H9 (cell line): ENCODE measurements around the gene WSCD1. TPM values are rescaled to one million over a fixed set of nuclear protein-coding genes. Genes with fewer than 3 reads are reported as not detected.

Source experiments
- DNase-seq: peaks from one replicate; pipeline ENCODE4 v3.0.0-alpha.2; 2017
- H2AFZ ChIP-seq: one replicate; pipeline ENCODE4 v1.6.1; 2013; ENCODE audit warnings: mild to moderate bottlenecking, low read length, control low read depth, moderate library complexity
- H2AK5ac ChIP-seq: 2 replicates; pipeline ENCODE4 v1.6.1; 2013; ENCODE audit warnings: low read length, control low read depth, mixed read lengths; ENCODE audit not compliant: insufficient read length
- H2BK120ac ChIP-seq: one replicate; pipeline ENCODE4 v1.6.1; 2013; ENCODE audit warnings: low read depth, mild to moderate bottlenecking, low read length, control low read depth, inconsistent platforms; ENCODE audit not compliant: poor library complexity, severe bottlenecking
- H2BK12ac ChIP-seq: 2 replicates; pipeline ENCODE4 v1.6.1; 2013; ENCODE audit warnings: low read length, control low read depth, mixed read lengths, low read depth; ENCODE audit not compliant: insufficient read length
- H2BK15ac ChIP-seq: 2 replicates; pipeline ENCODE4 v1.6.1; 2013; ENCODE audit warnings: low read depth, low read length, control low read depth
- H2BK20ac ChIP-seq: one replicate; pipeline ENCODE4 v1.6.1; 2013; ENCODE audit warnings: low read depth, mild to moderate bottlenecking, low read length, control low read depth, inconsistent platforms; ENCODE audit not compliant: poor library complexity, severe bottlenecking
- H2BK5ac ChIP-seq: 2 replicates; pipeline ENCODE4 v1.6.1; 2013; ENCODE audit warnings: low read length, control low read depth, mixed read lengths; ENCODE audit not compliant: insufficient read length
- H3K14ac ChIP-seq: 2 replicates; pipeline ENCODE4 v1.6.1; 2013; ENCODE audit warnings: low read length, control low read depth; ENCODE audit not compliant: insufficient read depth
- H3K18ac ChIP-seq: 2 replicates; pipeline ENCODE4 v1.6.1; 2013; ENCODE audit warnings: low read depth, mild to moderate bottlenecking, mixed read lengths, low read length, control low read depth; ENCODE audit not compliant: insufficient read length
- H3K23ac ChIP-seq: 2 replicates; pipeline ENCODE4 v1.6.1; 2013; ENCODE audit warnings: low read length, control low read depth, mixed read lengths, low read depth; ENCODE audit not compliant: insufficient read length
- H3K23me2 ChIP-seq: 2 replicates; pipeline ENCODE4 v1.6.1; 2013; ENCODE audit warnings: low read depth, mild to moderate bottlenecking, mixed read lengths, low read length, control low read depth; ENCODE audit not compliant: insufficient read length, poor library complexity, severe bottlenecking
- H3K27ac ChIP-seq: 2 replicates; pipeline ENCODE4 v1.5.1; 2013; ENCODE audit warnings: low read length, control low read depth, mixed read lengths, low read depth; ENCODE audit not compliant: insufficient read length
- H3K27me3 ChIP-seq: 2 replicates; pipeline ENCODE4 v1.6.1; 2013; ENCODE audit warnings: low read length, control low read depth, inconsistent platforms; ENCODE audit not compliant: insufficient read depth
- H3K4ac ChIP-seq: 2 replicates; pipeline ENCODE4 v1.6.1; 2013; ENCODE audit warnings: low read depth, mild to moderate bottlenecking, control low read depth, inconsistent platforms, low read length, moderate library complexity
- H3K4me1 ChIP-seq: 2 replicates; pipeline ENCODE4 v1.6.1; 2013; ENCODE audit warnings: low read length, control low read depth, inconsistent platforms; ENCODE audit not compliant: insufficient read depth
- H3K4me2 ChIP-seq: 2 replicates; pipeline ENCODE4 v1.6.1; 2013; ENCODE audit warnings: low read length, control low read depth, mixed read lengths; ENCODE audit not compliant: insufficient read length, insufficient read depth
- H3K56ac ChIP-seq: 2 replicates; pipeline ENCODE4 v1.6.1; 2013; ENCODE audit warnings: low read depth, mild to moderate bottlenecking, mixed read lengths, low read length, control low read depth; ENCODE audit not compliant: insufficient read length
- H3K79me1 ChIP-seq: 2 replicates; pipeline ENCODE4 v1.6.1; 2013; ENCODE audit warnings: low read depth, mild to moderate bottlenecking, moderate library complexity, low read length, control low read depth, inconsistent platforms; ENCODE audit not compliant: insufficient read depth, poor library complexity, severe bottlenecking
- H3K79me2 ChIP-seq: 2 replicates; pipeline ENCODE4 v1.6.1; 2013; ENCODE audit warnings: low read length, control low read depth, inconsistent platforms; ENCODE audit not compliant: insufficient read depth
- H3K9ac ChIP-seq: 2 replicates; pipeline ENCODE4 v1.6.1; 2013; ENCODE audit warnings: low read length, control low read depth, mixed read lengths; ENCODE audit not compliant: insufficient read length; ENCODE audit errors: extremely low read depth
- H3K9me3 ChIP-seq: one replicate; pipeline ENCODE4 v1.6.1; 2013; ENCODE audit warnings: low read depth, low read length, inconsistent platforms; ENCODE audit not compliant: control insufficient read depth
- H3T11ph ChIP-seq: one replicate; pipeline ENCODE4 v1.6.1; 2013; ENCODE audit warnings: mild to moderate bottlenecking, low read length, control low read depth, inconsistent platforms
- H4K20me1 ChIP-seq: one replicate; pipeline ENCODE4 v1.6.1; 2013; ENCODE audit not compliant: control insufficient read depth, insufficient read length, insufficient read depth
- H4K5ac ChIP-seq: 2 replicates; pipeline ENCODE4 v1.6.1; 2013; ENCODE audit warnings: low read depth, mild to moderate bottlenecking, mixed read lengths, low read length, control low read depth; ENCODE audit not compliant: insufficient read length
- H4K8ac ChIP-seq: replicated peaks from 2 replicates; pipeline ENCODE4 v1.6.1; 2013; ENCODE audit warnings: low read length, control low read depth, mixed read lengths, low read depth; ENCODE audit not compliant: insufficient read length
- H4K91ac ChIP-seq: 2 replicates; pipeline ENCODE4 v1.6.1; 2013; ENCODE audit warnings: low read depth, mild to moderate bottlenecking, moderate library complexity, mixed read lengths, low read length, control low read depth; ENCODE audit not compliant: insufficient read length
- H3K27ac Mint-ChIP-seq, 3 experiments: 2 replicates in 2 of 3; 3 replicates in 1 of 3; pipeline ENCODE4 v1.8.0; 2020 to 2021; ENCODE audit warnings: mixed read lengths in 3 of 3, mild to moderate bottlenecking in 1 of 3, moderate library complexity in 1 of 3
- H3K27me3 Mint-ChIP-seq: 2 replicates; pipeline ENCODE4 v1.8.0; 2021; ENCODE audit warnings: low read depth, mild to moderate bottlenecking, moderate library complexity, mixed read lengths
- H3K36me3 Mint-ChIP-seq, 3 experiments: 2 replicates in 2 of 3; 3 replicates in 1 of 3; pipeline ENCODE4 v1.8.0; 2020 to 2021; ENCODE audit warnings: low read depth in 3 of 3, mixed read lengths in 3 of 3; ENCODE audit not compliant: insufficient read depth in 1 of 3
- H3K4me1 Mint-ChIP-seq, 2 experiments: 2 replicates each; pipeline ENCODE4 v1.8.0; 2020; ENCODE audit warnings: mixed read lengths in 2 of 2
- H3K4me3 Mint-ChIP-seq, 2 experiments: 2 replicates in 1 of 2; 3 replicates in 1 of 2; pipeline ENCODE4 v1.8.0; 2020 to 2021; ENCODE audit warnings: mild to moderate bottlenecking in 2 of 2, mixed read lengths in 2 of 2, moderate library complexity in 1 of 2
- H3K9me3 Mint-ChIP-seq, 2 experiments: 2 replicates in 1 of 2; 3 replicates in 1 of 2; pipeline ENCODE4 v1.8.0; 2020; ENCODE audit warnings: mild to moderate bottlenecking in 2 of 2, mixed read lengths in 2 of 2, moderate library complexity in 1 of 2
- CTCF ChIP-seq: fragments of 200-600 bp; sonication (generic); conservative IDR thresholded peaks from 3 replicates; pipeline ENCODE4 v1.8.0; 2021; ENCODE audit warnings: antibody characterized with exemption, mild to moderate bottlenecking
- WGBS: extraction: QIAGEN DNeasy Blood & Tissue Kit; methylation state at CpG from one replicate; pipeline ENCODE4 v1.1.7; 2013; ENCODE audit warnings: missing lambda C conversion rate, low lambda C conversion rate, mixed read lengths; ENCODE audit not compliant: insufficient read length; ENCODE audit errors: extremely low coverage; 5-methylcytosine and 5-hydroxymethylcytosine counted together
- total RNA-seq: library from RNA; stranded (reverse); gene quantifications from 2 replicates; pipeline ENCODE4 v1.2.1, GENCODE V29; 2021

WSCD1 gene
- total RNA-seq, 1 experiment from 2014 or later, result 33.6 TPM

DNA sequence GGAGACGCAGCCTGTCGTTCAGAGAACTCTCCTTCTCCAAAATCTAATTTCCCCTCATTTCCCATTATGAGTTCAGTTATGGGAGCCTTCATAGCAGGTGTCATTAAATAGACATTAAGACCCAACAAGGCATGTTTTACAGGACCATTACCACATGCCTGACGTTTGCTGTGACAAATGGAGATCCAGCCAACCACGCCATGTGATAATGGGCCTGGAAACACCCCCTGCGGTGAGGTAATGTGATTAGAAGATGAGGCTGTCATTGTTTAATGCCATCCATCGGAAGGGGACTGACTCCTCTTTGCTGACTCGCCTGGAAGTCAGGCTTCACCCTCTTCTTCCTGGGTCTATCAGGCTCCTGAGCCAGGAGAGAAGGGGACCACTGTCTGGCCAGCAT is 76.9 kb downstream of the WSCD1 start:
- no peaks in the 10 kb centered on the region for H3K27me3 ChIP-seq
- H3K27ac ChIP-seq, result no peak overlapping the region
- H3K18ac ChIP-seq, result no peak overlapping the region
- no peak overlapping the region for H2BK12ac ChIP-seq
- H4K8ac ChIP-seq, result no peak overlapping the region
- no CpG with 5 or more reads among the region's 7 CpGs for WGBS
- H3K4me1 Mint-ChIP-seq, result peaks cover 5 to 7% of the 10 kb centered on the region in 2 experiments
- H3K27ac Mint-ChIP-seq, result no peak overlapping the region
- peaks cover 3 to 19% (median 6%) of the 10 kb centered on the region in 3 experiments; a peak in 5 of 7 replicates for H3K36me3 Mint-ChIP-seq
- peaks cover 10% of the 10 kb centered on the region for H3K27me3 Mint-ChIP-seq
- no peaks in the 10 kb centered on the region for H3K79me2 ChIP-seq
- H3K9ac ChIP-seq, result no peak overlapping the region
- H3K56ac ChIP-seq, result no peak overlapping the region
- H2BK20ac ChIP-seq, result no peak overlapping the region
- H2AK5ac ChIP-seq, result no peak overlapping the region
- H2BK15ac ChIP-seq, result no peak overlapping the region
- no peaks in the 10 kb centered on the region for H3K23me2 ChIP-seq
- no peak overlapping the region for H4K5ac ChIP-seq
- no peaks in the 10 kb centered on the region for H3K79me1 ChIP-seq
- H3K4ac ChIP-seq, result no peak overlapping the region
- no peak overlapping the region for H3K14ac ChIP-seq
- peaks cover 13 to 28% of the 10 kb centered on the region in 2 experiments for H3K9me3 Mint-ChIP-seq
- no peak overlapping the region for H3T11ph ChIP-seq
- no peak for TF ChIP-seq CTCF
- H3K23ac ChIP-seq, result no peak overlapping the region
- no peaks in the 10 kb centered on the region for H3K9me3 ChIP-seq
- no peak overlapping the region for H3K4me3 Mint-ChIP-seq
- no peaks in the 10 kb centered on the region; the same call in 1 of the 2 replicates for H3K4me1 ChIP-seq
- H2BK5ac ChIP-seq, result no peak overlapping the region
- H2AFZ ChIP-seq, result no peak overlapping the region
- no peak overlapping the region for H4K91ac ChIP-seq
- no peaks in the 10 kb centered on the region for H4K20me1 ChIP-seq
- no peak for DNase-seq
- no peak overlapping the region for H3K4me2 ChIP-seq
- no peak overlapping the region for H2BK120ac ChIP-seq
